Effector memory CD4-positive, alpha-beta T cell (primary cell): ENCODE data around the gene NACC2.

ENCODE experiments used
- DNase-seq, 3 donors: peaks; one replicate each; pipeline ENCODE4 v3.0.0-alpha.2; 2020
- H3K27ac ChIP-seq: 2 replicates; pipeline ENCODE4 v1.7.0; 2013; ENCODE audit warnings: mild to moderate bottlenecking, low read length, moderate library complexity; ENCODE audit not compliant: insufficient read depth, poor library complexity, severe bottlenecking
- H3K27me3 ChIP-seq: replicated peaks from 2 replicates; pipeline ENCODE4 v1.7.0; 2013; ENCODE audit warnings: mild to moderate bottlenecking, low read length; ENCODE audit not compliant: insufficient read depth, control insufficient read depth, poor library complexity, severe bottlenecking
- H3K36me3 ChIP-seq: 2 replicates; pipeline ENCODE4 v1.7.0; 2013; ENCODE audit warnings: mild to moderate bottlenecking, low read length, moderate library complexity; ENCODE audit not compliant: control insufficient read depth, insufficient read depth
- H3K4me1 ChIP-seq: 2 replicates; pipeline ENCODE4 v1.7.0; 2013; ENCODE audit warnings: low read length, mild to moderate bottlenecking; ENCODE audit not compliant: control insufficient read depth, insufficient read depth, poor library complexity, severe bottlenecking
- H3K4me3 ChIP-seq: 2 replicates; pipeline ENCODE4 v1.7.0; 2013; ENCODE audit warnings: low read length, low read depth, mild to moderate bottlenecking; ENCODE audit not compliant: insufficient read depth, poor library complexity, severe bottlenecking
- H3K9me3 ChIP-seq: 2 replicates; pipeline ENCODE4 v1.7.0; 2013; ENCODE audit warnings: mild to moderate bottlenecking, low read length, moderate library complexity; ENCODE audit not compliant: control insufficient read depth

Gene NACC2

GRCh38 chr9:136004712-136005111 lies 90.4 kb downstream of the NACC2 start:
- Histone ChIP-seq H3K4me1 (no peaks in the 10 kb centered on the region), H3K36me3 (no peaks in the 10 kb centered on the region), H3K27me3 (no peaks in the 10 kb centered on the region), H3K27ac (no peak overlapping the region), H3K4me3 (no peak overlapping the region), H3K9me3 (no peaks in the 10 kb centered on the region)
- DNase-seq, result no peak

GRCh38 chr9:136004219-136004618 lies 90.9 kb downstream of the NACC2 start:
- Histone ChIP-seq H3K36me3 (no peaks in the 10 kb centered on the region), H3K9me3 (no peaks in the 10 kb centered on the region), H3K4me3 (no peak overlapping the region), H3K27me3 (no peaks in the 10 kb centered on the region), H3K4me1 (no peaks in the 10 kb centered on the region), H3K27ac (no peak overlapping the region)
- no peak for DNase-seq

GRCh38 chr9:136003411-136004218 lies 91.5 kb downstream of the NACC2 start:
- H3K4me3 ChIP-seq, result no peak overlapping the region
- H3K4me1 ChIP-seq, result no peaks in the 10 kb centered on the region
- no peaks in the 10 kb centered on the region for H3K36me3 ChIP-seq

DNA sequence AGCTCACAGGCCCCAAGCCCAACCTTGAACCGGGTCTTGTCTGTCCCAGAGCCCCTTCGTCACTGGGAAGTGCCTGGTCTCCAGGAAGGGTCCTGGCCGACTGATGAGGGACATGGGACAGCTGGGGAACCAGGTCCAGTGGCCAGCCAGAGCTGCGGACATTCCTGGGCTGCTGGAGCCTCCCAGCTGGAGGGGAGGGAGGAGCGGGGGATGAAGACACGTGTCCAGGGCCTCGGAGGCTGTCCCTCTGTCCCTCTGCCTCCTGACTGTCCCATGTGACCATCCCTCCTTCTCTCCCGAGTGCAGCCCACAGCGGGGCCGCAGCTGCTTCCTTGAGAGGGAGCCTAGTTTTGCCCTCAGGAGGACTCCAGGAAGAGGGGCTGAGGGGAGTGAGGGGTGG lies 92.2 kb downstream of the NACC2 start:
- no peak overlapping the region for H3K27ac ChIP-seq
- H3K27me3 ChIP-seq, result no peaks in the 10 kb centered on the region
- DNase-seq, result no peak
- no peak overlapping the region for H3K4me3 ChIP-seq
- no peaks in the 10 kb centered on the region for H3K4me1 ChIP-seq
- no peaks in the 10 kb centered on the region for H3K36me3 ChIP-seq
- H3K9me3 ChIP-seq, result no peaks in the 10 kb centered on the region

More at GRCh38 chr9:136003411-136004218, 91.5 kb downstream of the NACC2 start:
- Histone ChIP-seq H3K27me3 (no peaks in the 10 kb centered on the region), H3K9me3 (no peaks in the 10 kb centered on the region), H3K27ac (no peak overlapping the region)
- no peak for DNase-seq

DNA sequence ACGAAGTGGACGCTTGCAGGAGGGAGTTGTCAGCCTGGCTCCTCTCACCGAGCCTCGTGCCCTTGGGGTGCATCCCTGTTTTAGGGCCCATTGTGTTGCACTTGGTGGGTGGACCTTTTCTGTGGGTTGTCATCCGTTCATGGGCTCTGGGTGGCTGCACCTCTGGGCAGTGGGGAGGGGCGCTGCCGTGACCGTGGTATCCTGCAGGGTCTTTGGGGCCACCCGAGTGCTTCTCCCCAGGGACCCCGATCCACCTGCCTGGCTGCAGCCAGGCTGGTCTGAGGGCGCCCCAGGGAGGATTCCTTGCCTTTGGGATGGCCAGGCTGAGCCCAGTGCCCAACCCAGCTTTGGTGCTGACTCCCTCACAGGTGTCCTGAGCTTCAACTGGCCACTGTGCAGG lies 92.9 kb downstream of the NACC2 start:
- Histone ChIP-seq H3K27me3 (no peaks in the 10 kb centered on the region), H3K4me1 (no peaks in the 10 kb centered on the region), H3K36me3 (no peaks in the 10 kb centered on the region), H3K4me3 (no peak overlapping the region), H3K27ac (no peak overlapping the region), H3K9me3 (no peaks in the 10 kb centered on the region)
- DNase-seq, result no peak

DNA sequence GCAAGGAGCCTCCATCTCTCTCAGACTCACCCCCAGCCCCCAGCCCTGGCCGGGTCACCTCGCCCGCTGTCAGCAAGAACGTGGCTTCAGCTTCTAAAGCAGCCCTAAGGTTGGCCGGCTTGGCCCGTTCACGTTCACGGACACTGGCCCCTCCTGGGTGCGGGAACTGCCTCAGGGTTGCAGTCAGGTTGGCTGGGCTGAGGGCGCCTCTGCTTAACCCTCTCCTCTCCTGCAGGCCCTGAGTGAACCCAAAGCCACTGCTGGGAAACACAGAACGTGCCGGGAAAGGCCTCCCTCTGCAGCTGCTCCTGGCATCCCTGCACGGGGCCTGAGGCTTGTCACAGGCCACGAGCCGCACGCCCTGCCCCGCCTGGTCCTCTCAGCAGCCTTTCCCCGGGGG lies 93.9 kb downstream of the NACC2 start:
- DNase-seq, result no peak
- Histone ChIP-seq H3K27ac (no peak overlapping the region), H3K4me3 (no peak overlapping the region), H3K36me3 (no peaks in the 10 kb centered on the region), H3K4me1 (no peaks in the 10 kb centered on the region), H3K9me3 (no peaks in the 10 kb centered on the region), H3K27me3 (no peaks in the 10 kb centered on the region)

GRCh38 chr9:135998410-135999071 lies 96.5 kb downstream of the NACC2 start:
- Histone ChIP-seq H3K4me3 (no peak overlapping the region), H3K27me3 (no peaks in the 10 kb centered on the region), H3K36me3 (no peaks in the 10 kb centered on the region), H3K9me3 (no peaks in the 10 kb centered on the region), H3K4me1 (no peaks in the 10 kb centered on the region), H3K27ac (no peak overlapping the region)
- no peak for DNase-seq

- Histone ChIP-seq H3K27ac (no peak overlapping the region), H3K27me3 (no peaks in the 10 kb centered on the region), H3K4me1 (peaks cover under 1% of the 10 kb centered on the region), H3K9me3 (no peaks in the 10 kb centered on the region), H3K36me3 (no peaks in the 10 kb centered on the region), H3K4me3 (no peak overlapping the region)
- no peak for DNase-seq
Measured at GRCh38 chr9:135998016-135998380, 97.1 kb downstream of the NACC2 start.

- Histone ChIP-seq H3K36me3 (no peaks in the 10 kb centered on the region), H3K9me3 (no peaks in the 10 kb centered on the region), H3K4me3 (no peak overlapping the region), H3K27ac (no peak overlapping the region), H3K27me3 (no peaks in the 10 kb centered on the region), H3K4me1 (peaks cover 7% of the 10 kb centered on the region)
- DNase-seq, result no peak
Measured at GRCh38 chr9:135997090-135998015, 97.7 kb downstream of the NACC2 start.
